HepG2 (cell line): ENCODE measurements around the gene GPS2. TPM values are rescaled to one million over a fixed set of nuclear protein-coding genes. Genes with fewer than 3 reads are reported as not detected.

Experiments used
- HOXA9 ChIP-seq: sonication (generic); formaldehyde crosslinking; IDR thresholded peaks from 2 replicates; pipeline ENCODE4 v1.8.1; 2022; ENCODE audit warnings: missing genetic modification reagents, mild to moderate bottlenecking, moderate library complexity, borderline replicate concordance
- NRL ChIP-seq: sonication (generic); formaldehyde crosslinking; IDR thresholded peaks from 2 replicates; pipeline ENCODE4 v1.5.0; 2020; ENCODE audit warnings: missing genetic modification reagents, mild to moderate bottlenecking, moderate library complexity, borderline replicate concordance
- RORA ChIP-seq: sonication (generic); formaldehyde crosslinking; IDR thresholded peaks from 2 replicates; pipeline ENCODE4 v1.5.0; 2020; ENCODE audit warnings: mild to moderate bottlenecking, missing genetic modification reagents, moderate library complexity
- TERF1 ChIP-seq: sonication (generic); formaldehyde crosslinking; IDR thresholded peaks from 2 replicates; pipeline ENCODE4 v1.8.0; 2022; ENCODE audit warnings: mild to moderate bottlenecking, missing genetic modification reagents, moderate library complexity
- ZBED4 ChIP-seq: sonication (generic); formaldehyde crosslinking; IDR thresholded peaks from 2 replicates; pipeline ENCODE4 v1.4.0; 2020; ENCODE audit warnings: missing genetic modification reagents, borderline replicate concordance
- ZFP1 ChIP-seq: IDR thresholded peaks from 2 replicates; pipeline ENCODE4 v1.6.1; 2016
- ZNF407 ChIP-seq: sonication (generic); formaldehyde crosslinking; IDR thresholded peaks from one replicate; pipeline ENCODE4 v1.5.1; 2020; ENCODE audit warnings: mild to moderate bottlenecking, missing genetic modification reagents; ENCODE audit errors: not compliant biosample characterization
- ZNF678 ChIP-seq: sonication (generic); formaldehyde crosslinking; IDR thresholded peaks from 2 replicates; pipeline ENCODE4 v1.4.0; 2020; ENCODE audit warnings: mild to moderate bottlenecking, missing genetic modification reagents
- polyA plus RNA-seq, 8 experiments: library from polyadenylated mRNA; depleted of rRNA in 3 of 8; stranded (reverse) in 7 of 8; unstranded in 1 of 8; fragments of >200 nt; fragmentation: Illumina TruSeq in 4 of 8; extraction: Trizol in 4 of 8; gene quantifications; 2 replicates each; pipeline versions ENCODE4 v1.2.1 to v1.2.3, GENCODE V29; 2011 to 2016; ENCODE audit warnings: low read depth in 4 of 8, missing spikeins in 1 of 8, mixed read lengths in 1 of 8; ENCODE audit not compliant: insufficient read depth in 1 of 8
- total RNA-seq, 5 experiments: library from RNA; depleted of rRNA; stranded (reverse); fragments of >200 nt; fragmentation: Illumina TruSeq; extraction: Trizol; gene quantifications; 2 replicates each; pipeline ENCODE4 v1.2.3, GENCODE V29; 2016; ENCODE audit warnings: low read depth in 1 of 5
- TF ChIP-seq, protein P1 (sequence below): sonication (generic); formaldehyde crosslinking; IDR thresholded peaks from 2 replicates; pipeline ENCODE4 v1.8.1; 2023; ENCODE audit warnings: mild to moderate bottlenecking, missing genetic modification reagents
- TF ChIP-seq, protein P2 (sequence below): sonication (generic); formaldehyde crosslinking; IDR thresholded peaks from 2 replicates; pipeline ENCODE4 v1.5.0; 2020; ENCODE audit warnings: missing genetic modification reagents
- TF ChIP-seq, protein P3 (sequence below): sonication (generic); formaldehyde crosslinking; conservative IDR thresholded peaks from 2 replicates; pipeline ENCODE4 v1.4.0; 2020; ENCODE audit warnings: missing genetic modification reagents

GPS2 gene
- total and polyA plus RNA-seq, 2 of the 13 experiments (the other 11 are each of a cell fraction or from before 2014, with no cell fraction given) = 58.0 to 59.4 TPM

DNA sequence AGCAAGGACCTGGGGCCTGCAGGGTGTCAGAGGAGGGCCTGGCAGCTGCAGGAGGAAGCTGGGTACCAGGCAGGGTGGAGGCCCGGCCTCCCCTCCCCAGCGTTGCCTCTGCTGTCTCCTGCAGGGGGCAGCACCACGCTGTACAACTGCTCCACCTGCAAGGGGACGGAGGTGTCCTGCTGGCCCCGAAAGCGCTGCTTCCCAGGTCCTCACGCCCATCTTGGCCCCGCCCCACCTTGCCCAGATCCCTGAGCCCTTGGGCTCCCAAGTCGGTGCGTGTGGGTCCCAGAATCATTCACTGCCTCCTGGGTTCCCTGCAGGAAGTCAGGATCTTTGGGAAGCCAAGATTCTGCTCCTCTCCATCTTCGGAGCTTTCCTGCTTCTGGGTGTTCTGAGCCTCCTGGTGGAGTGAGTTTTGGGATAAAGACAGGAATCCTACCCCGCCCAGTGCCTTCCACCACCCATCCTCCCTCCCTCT is 41.0 kb upstream of the GPS2 start (continued):
- TF ChIP-seq, protein P1, sequence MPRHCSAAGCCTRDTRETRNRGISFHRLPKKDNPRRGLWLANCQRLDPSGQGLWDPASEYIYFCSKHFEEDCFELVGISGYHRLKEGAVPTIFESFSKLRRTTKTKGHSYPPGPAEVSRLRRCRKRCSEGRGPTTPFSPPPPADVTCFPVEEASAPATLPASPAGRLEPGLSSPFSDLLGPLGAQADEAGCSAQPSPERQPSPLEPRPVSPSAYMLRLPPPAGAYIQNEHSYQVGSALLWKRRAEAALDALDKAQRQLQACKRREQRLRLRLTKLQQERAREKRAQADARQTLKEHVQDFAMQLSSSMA = no peak
- TF ChIP-seq TERF1 (no peak), ZNF407 (no peak), ZFP1 (CRISPR knock-in tag) (no peak), RORA (CRISPR knock-in tag) (no peak), ZNF678 (CRISPR knock-in tag) (no peak), NRL (0 out of 2 replicates have a peak, but pooled peaks have one; percentile 16), HOXA9 (CRISPR knock-in tag) (no peak), ZBED4 (CRISPR knock-in tag) (0 out of 2 replicates have a peak, but pooled peaks have one; percentile 52)
- TF ChIP-seq, protein P2, sequence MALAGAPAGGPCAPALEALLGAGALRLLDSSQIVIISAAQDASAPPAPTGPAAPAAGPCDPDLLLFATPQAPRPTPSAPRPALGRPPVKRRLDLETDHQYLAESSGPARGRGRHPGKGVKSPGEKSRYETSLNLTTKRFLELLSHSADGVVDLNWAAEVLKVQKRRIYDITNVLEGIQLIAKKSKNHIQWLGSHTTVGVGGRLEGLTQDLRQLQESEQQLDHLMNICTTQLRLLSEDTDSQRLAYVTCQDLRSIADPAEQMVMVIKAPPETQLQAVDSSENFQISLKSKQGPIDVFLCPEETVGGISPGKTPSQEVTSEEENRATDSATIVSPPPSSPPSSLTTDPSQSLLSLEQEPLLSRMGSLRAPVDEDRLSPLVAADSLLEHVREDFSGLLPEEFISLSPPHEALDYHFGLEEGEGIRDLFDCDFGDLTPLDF (CRISPR knock-in tag) = no peak
- TF ChIP-seq, protein P3, sequence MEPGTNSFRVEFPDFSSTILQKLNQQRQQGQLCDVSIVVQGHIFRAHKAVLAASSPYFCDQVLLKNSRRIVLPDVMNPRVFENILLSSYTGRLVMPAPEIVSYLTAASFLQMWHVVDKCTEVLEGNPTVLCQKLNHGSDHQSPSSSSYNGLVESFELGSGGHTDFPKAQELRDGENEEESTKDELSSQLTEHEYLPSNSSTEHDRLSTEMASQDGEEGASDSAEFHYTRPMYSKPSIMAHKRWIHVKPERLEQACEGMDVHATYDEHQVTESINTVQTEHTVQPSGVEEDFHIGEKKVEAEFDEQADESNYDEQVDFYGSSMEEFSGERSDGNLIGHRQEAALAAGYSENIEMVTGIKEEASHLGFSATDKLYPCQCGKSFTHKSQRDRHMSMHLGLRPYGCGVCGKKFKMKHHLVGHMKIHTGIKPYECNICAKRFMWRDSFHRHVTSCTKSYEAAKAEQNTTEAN (CRISPR knock-in tag) = no peak
